HepG2 (cell line): ENCODE results near the gene PHTF2. TPM values are rescaled to one million over a fixed set of nuclear protein-coding genes. Genes with fewer than 3 reads are reported as not detected.

ENCODE experiments used
- ATAC-seq: fragments of 200-7000 bp; cut with Tn5 transposase; 3 replicates; pipeline ENCODE4 v1.9.1; 2020; ENCODE audit warnings: mild to moderate bottlenecking, moderate library complexity
- BruUV-seq: library from RNA; stranded (reverse); fragments of 400-500 nt; replicated peaks from 2 replicates; lab custom pipeline; 2021; lab: Mats Ljungman, UMichigan
- CTCF ChIA-PET: fragments of 300-600 bp; formaldehyde crosslinking; extraction: SDS; loops from one replicate; lab custom pipeline; 2021; ENCODE audit warnings: low total read pairs, inconsistent platforms, low intra/inter-chr PET ratio; lab: Yijun Ruan, JAX
- POLR2A ChIA-PET: fragments of 350-600 bp; sonication (Branson Sonifier 250); formaldehyde crosslinking; loops from one replicate; lab custom pipeline; 2020; ENCODE audit warnings: antibody characterized with exemption, inconsistent platforms; lab: Yijun Ruan, JAX
- DNase-seq: peaks from one replicate; pipeline ENCODE4 v3.0.0-alpha.2; 2015; ENCODE audit warnings: low spot score
- FAIRE-seq: peaks from 3 replicates; lab custom pipeline; 2011; peaks lifted over from hg19 to GRCh38; lab: Jason Lieb, UNC
- H2AFZ ChIP-seq: one replicate; pipeline ENCODE4 v1.6.1; 2011; ENCODE audit warnings: low read length, inconsistent platforms
- H3K27ac ChIP-seq: fragments of 300-600 bp; 3 replicates; pipeline ENCODE4 v1.8.0; 2011; ENCODE audit warnings: mixed run types, mild to moderate bottlenecking, mixed read lengths, low read length, inconsistent platforms; ENCODE audit not compliant: insufficient read depth; ENCODE audit errors: extremely low read length
- H3K27me3 ChIP-seq, 2 experiments: fragments of 200-600 bp in 1 of 2; 2 replicates in 1 of 2; 3 replicates in 1 of 2; pipeline versions ENCODE4 v1.6.0 to v1.8.0; 2011; ENCODE audit warnings: low read length in 2 of 2, mild to moderate bottlenecking in 2 of 2, moderate library complexity in 2 of 2, inconsistent platforms in 1 of 2; ENCODE audit not compliant: insufficient read depth in 2 of 2, control insufficient read depth in 1 of 2
- H3K36me3 ChIP-seq, 2 experiments: fragments of 200-600 bp in 1 of 2; replicated peaks in 1 of 2; 2 replicates in 1 of 2; 3 replicates in 1 of 2; pipeline versions ENCODE4 v1.5.1 to v1.8.0; 2011; ENCODE audit warnings: low read length in 2 of 2, inconsistent platforms in 1 of 2; ENCODE audit not compliant: insufficient read depth in 2 of 2, control insufficient read depth in 1 of 2
- H3K4me1 ChIP-seq: 2 replicates; pipeline ENCODE4 v1.5.1; 2012; ENCODE audit warnings: low read length, inconsistent platforms; ENCODE audit not compliant: insufficient read depth
- H3K4me2 ChIP-seq: 2 replicates; pipeline ENCODE4 v1.6.0; 2011; ENCODE audit warnings: low read depth, low read length, inconsistent platforms
- H3K4me3 ChIP-seq, 3 experiments: fragments of 200-600 bp in 1 of 3; sonication (generic), shearing (Covaris generic) in 1 of 3; replicated peaks in 1 of 3; 2 replicates each; pipeline ENCODE4 v1.5.1; 2011 to 2016; ENCODE audit warnings: low read length in 3 of 3, inconsistent platforms in 2 of 3, low read depth in 2 of 3, mild to moderate bottlenecking in 2 of 3, control low read depth in 1 of 3, mixed read lengths in 1 of 3; ENCODE audit not compliant: insufficient read depth in 1 of 3
- H3K79me2 ChIP-seq: one replicate; pipeline ENCODE4 v1.6.1; 2011; ENCODE audit warnings: low read length, inconsistent platforms; ENCODE audit not compliant: insufficient read depth
- H3K9ac ChIP-seq: 2 replicates; pipeline ENCODE4 v1.6.0; 2011; ENCODE audit warnings: mild to moderate bottlenecking, low read depth, low read length, inconsistent platforms; ENCODE audit not compliant: insufficient read depth
- H3K9me3 ChIP-seq: 2 replicates; pipeline ENCODE4 v1.5.1; 2012; ENCODE audit warnings: mild to moderate bottlenecking, low read length
- H4K20me1 ChIP-seq: 2 replicates; pipeline ENCODE4 v1.6.0; 2011; ENCODE audit warnings: inconsistent platforms, mild to moderate bottlenecking, low read length, moderate library complexity; ENCODE audit not compliant: insufficient read depth
- MAFK ChIP-seq, 2 experiments: IDR thresholded peaks in 1 of 2; conservative IDR thresholded peaks in 1 of 2; 2 replicates each; pipeline ENCODE4 v1.6.1; 2011; ENCODE audit warnings: improper control_type of control experiment in 2 of 2, low read length in 2 of 2
- MXD4 ChIP-seq: IDR thresholded peaks from 2 replicates; pipeline ENCODE4 v1.6.1; 2016; ENCODE audit warnings: mild to moderate bottlenecking, missing biosample characterization, missing genetic modification reagents
- PAWR ChIP-seq: sonication (generic); formaldehyde crosslinking; IDR thresholded peaks from 2 replicates; pipeline ENCODE4 v1.4.0; 2020; ENCODE audit warnings: missing genetic modification reagents, mild to moderate bottlenecking, borderline replicate concordance
- SRF ChIP-seq: IDR thresholded peaks from 2 replicates; pipeline ENCODE4 v1.6.1; 2011; ENCODE audit warnings: mild to moderate bottlenecking, low read depth, low read length, moderate library complexity
- ZNF329 ChIP-seq: sonication (generic); formaldehyde crosslinking; IDR thresholded peaks from 2 replicates; pipeline ENCODE4 v1.9.0; 2021; ENCODE audit warnings: low read depth, mild to moderate bottlenecking, missing genetic modification reagents
- WGBS: methylation state at CpG from one replicate; pipeline ENCODE4 v1.1.6; 2017; ENCODE audit warnings: low lambda C conversion rate; 5-methylcytosine and 5-hydroxymethylcytosine counted together
- in situ Hi-C: cut with HindIII; loops from 2 replicates; pipeline ENCODE4 v1.10.0; 2017; ENCODE audit warnings: low pct_unique_long_range_greater_than_20kb; ENCODE audit not compliant: extremely low pct_ligation_motif_present
- intact Hi-C: fragments of 100-400 bp; cut with micrococcal nuclease; formaldehyde crosslinking; loops from one replicate; pipeline ENCODE4 v1.10.0; 2022; ENCODE audit not compliant: unreplicated experiment
- polyA plus RNA-seq, 8 experiments: library from polyadenylated mRNA; depleted of rRNA in 3 of 8; stranded (reverse) in 7 of 8; unstranded in 1 of 8; fragments of >200 nt; fragmentation: Illumina TruSeq in 4 of 8; extraction: Trizol in 4 of 8; gene quantifications; 2 replicates each; pipeline versions ENCODE4 v1.2.1 to v1.2.3, GENCODE V29; 2011 to 2016; ENCODE audit warnings: low read depth in 4 of 8, missing spikeins in 1 of 8, mixed read lengths in 1 of 8; ENCODE audit not compliant: insufficient read depth in 1 of 8
- total RNA-seq, 5 experiments: library from RNA; depleted of rRNA; stranded (reverse); fragments of >200 nt; fragmentation: Illumina TruSeq; extraction: Trizol; gene quantifications; 2 replicates each; pipeline ENCODE4 v1.2.3, GENCODE V29; 2016; ENCODE audit warnings: low read depth in 1 of 5
- TF ChIP-seq, protein P1 (sequence below): sonication (generic); formaldehyde crosslinking; IDR thresholded peaks from 2 replicates; pipeline ENCODE4 v1.5.1; 2020; ENCODE audit warnings: missing genetic modification reagents, mild to moderate bottlenecking, borderline replicate concordance
- TF ChIP-seq, protein P2 (sequence below): sonication (generic); formaldehyde crosslinking; IDR thresholded peaks from 2 replicates; pipeline ENCODE4 v1.4.0; 2020; ENCODE audit warnings: missing genetic modification reagents

The PHTF2 gene
- total and polyA plus RNA-seq, 2 of the 13 experiments (the other 11 are each of a cell fraction or from before 2014, with no cell fraction given) = 7.4 to 10.2 TPM

DNA sequence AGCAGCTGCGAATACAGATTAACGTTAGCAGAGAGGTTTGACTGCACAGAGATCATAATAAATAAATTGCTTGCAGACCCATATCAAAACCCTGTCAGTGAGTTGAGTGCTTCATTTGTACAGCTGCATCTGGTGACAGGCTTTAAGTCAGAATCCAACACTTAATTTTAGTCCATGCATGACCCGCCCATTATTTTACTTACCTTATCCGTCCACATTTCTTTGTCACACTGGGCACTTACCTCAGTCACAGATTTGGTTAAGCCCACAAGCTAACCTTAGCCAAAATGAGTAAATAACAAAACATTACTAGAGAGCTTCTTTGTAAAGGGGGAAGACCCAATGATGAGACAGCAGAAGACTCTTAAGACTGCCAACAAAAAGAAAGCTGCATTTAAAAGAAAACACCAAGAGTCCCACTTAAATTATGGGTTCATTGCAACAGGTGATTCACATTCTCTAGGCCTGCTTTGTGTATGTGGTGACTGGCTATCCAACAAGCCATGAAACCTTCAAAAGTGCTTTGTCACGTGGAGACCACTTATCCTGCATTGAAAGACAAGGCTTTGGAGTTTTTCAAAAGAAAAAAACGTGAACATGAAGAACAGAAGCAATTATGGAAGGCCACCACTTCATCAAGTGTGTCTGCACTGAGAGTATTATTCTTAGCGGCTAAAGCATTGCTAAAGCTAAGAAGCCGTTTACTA is 32.2 kb downstream of the PHTF2 start (continued):
- TF ChIP-seq MXD4 = no peak
- TF ChIP-seq, protein P1, sequence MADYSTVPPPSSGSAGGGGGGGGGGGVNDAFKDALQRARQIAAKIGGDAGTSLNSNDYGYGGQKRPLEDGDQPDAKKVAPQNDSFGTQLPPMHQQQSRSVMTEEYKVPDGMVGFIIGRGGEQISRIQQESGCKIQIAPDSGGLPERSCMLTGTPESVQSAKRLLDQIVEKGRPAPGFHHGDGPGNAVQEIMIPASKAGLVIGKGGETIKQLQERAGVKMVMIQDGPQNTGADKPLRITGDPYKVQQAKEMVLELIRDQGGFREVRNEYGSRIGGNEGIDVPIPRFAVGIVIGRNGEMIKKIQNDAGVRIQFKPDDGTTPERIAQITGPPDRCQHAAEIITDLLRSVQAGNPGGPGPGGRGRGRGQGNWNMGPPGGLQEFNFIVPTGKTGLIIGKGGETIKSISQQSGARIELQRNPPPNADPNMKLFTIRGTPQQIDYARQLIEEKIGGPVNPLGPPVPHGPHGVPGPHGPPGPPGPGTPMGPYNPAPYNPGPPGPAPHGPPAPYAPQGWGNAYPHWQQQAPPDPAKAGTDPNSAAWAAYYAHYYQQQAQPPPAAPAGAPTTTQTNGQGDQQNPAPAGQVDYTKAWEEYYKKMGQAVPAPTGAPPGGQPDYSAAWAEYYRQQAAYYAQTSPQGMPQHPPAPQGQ (CRISPR knock-in tag) = no peak

DNA sequence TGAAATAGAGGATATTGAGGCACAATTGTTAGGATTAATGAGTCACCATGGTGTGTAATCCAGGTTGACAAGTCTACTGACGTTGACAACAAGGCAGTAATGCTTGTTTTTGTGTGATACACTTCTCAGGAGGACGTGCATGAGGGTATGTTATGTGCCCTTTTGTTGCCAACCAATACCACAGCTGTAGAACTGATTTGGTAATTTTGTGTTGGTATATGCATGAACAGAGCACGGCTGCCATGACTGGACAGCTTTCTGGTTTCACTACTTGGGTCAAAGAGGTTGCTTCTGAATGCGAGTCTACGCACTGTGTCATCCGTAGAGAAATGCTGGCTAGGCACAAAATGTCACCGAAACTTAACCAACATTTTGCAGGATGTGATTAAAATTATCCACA is 32.9 kb downstream of the PHTF2 start:
- no peak for ATAC-seq
- ChIA-PET CTCF (no interaction called here), POLR2A (no interaction called here)
- TF ChIP-seq ZNF329 (CRISPR knock-in tag) (no peak), SRF (no peak), MAFK (conservative IDR thresholded peaks at IDR 0.05 in 1 of 2, IDR thresholded peaks at IDR 0.05 in 1 of 2; ENCODE audit: low read length in 2 of 2) (peak in 1 of 2 experiments; percentile 39; a peak in 1 of 4 replicates), PAWR (no peak)
- TF ChIP-seq, protein P2, sequence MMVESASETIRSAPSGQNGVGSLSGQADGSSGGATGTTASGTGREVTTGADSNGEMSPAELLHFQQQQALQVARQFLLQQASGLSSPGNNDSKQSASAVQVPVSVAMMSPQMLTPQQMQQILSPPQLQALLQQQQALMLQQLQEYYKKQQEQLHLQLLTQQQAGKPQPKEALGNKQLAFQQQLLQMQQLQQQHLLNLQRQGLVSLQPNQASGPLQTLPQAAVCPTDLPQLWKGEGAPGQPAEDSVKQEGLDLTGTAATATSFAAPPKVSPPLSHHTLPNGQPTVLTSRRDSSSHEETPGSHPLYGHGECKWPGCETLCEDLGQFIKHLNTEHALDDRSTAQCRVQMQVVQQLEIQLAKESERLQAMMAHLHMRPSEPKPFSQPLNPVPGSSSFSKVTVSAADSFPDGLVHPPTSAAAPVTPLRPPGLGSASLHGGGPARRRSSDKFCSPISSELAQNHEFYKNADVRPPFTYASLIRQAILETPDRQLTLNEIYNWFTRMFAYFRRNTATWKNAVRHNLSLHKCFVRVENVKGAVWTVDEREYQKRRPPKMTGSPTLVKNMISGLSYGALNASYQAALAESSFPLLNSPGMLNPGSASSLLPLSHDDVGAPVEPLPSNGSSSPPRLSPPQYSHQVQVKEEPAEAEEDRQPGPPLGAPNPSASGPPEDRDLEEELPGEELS (CRISPR knock-in tag) = no peak
- Histone ChIP-seq H3K4me1 (peaks cover 11% of the 10 kb centered on the region), H3K36me3 (no peaks in the 10 kb centered on the region), H3K27ac (no peak overlapping the region), H3K79me2 (no peaks in the 10 kb centered on the region), H4K20me1 (no peaks in the 10 kb centered on the region), H3K9ac (no peak overlapping the region), H3K4me3 (no peak overlapping the region), H3K9me3 (no peaks in the 10 kb centered on the region), H3K4me2 (no peak overlapping the region), H3K27me3 (no peaks in the 10 kb centered on the region), H2AFZ (no peak overlapping the region)
- DNase-seq = no peak
- FAIRE-seq = no peak
- intact Hi-C loops = no loop called here
- BruUV-seq = no TSS peak
- in situ Hi-C loops = no loop called here
- 96% methylated on average over 7 of the region's 7 CpGs for WGBS
